BLaER1 treated with 17β-estradiol and CSF1 and Interleukin-3, amounts not matched to agents 10 nM and 100 nM (cell line): Measurements from ENCODE around the gene MOB3B.

Source experiments
- H3K27ac ChIP-seq, 11 experiments: shearing (Covaris generic); formaldehyde crosslinking; 2 replicates each; pipeline ENCODE4 v1.8.1; 2022
- H3K27me3 ChIP-seq, 11 experiments: shearing (Covaris generic); formaldehyde crosslinking; 2 replicates each; pipeline ENCODE4 v1.8.1; 2022
- H3K36me3 ChIP-seq, 11 experiments: shearing (Covaris generic); formaldehyde crosslinking; 2 replicates each; pipeline ENCODE4 v1.8.1; 2022
- H3K4me1 ChIP-seq, 10 experiments: shearing (Covaris generic); formaldehyde crosslinking; 2 replicates each; pipeline ENCODE4 v1.8.1; 2022
- H3K4me2 ChIP-seq, 11 experiments: shearing (Covaris generic); formaldehyde crosslinking; 2 replicates each; pipeline ENCODE4 v1.8.1; 2022
- H3K4me3 ChIP-seq, 10 experiments: shearing (Covaris generic); formaldehyde crosslinking; 2 replicates each; pipeline ENCODE4 v1.8.1; 2022
- H3K9ac ChIP-seq, 11 experiments: shearing (Covaris generic); formaldehyde crosslinking; 2 replicates each; pipeline ENCODE4 v1.8.1; 2022
- H3K9me3 ChIP-seq, 11 experiments: shearing (Covaris generic); formaldehyde crosslinking; replicated peaks in 1 of 11; 2 replicates each; pipeline ENCODE4 v1.8.1; 2022
- H4K20me1 ChIP-seq, 11 experiments: shearing (Covaris generic); formaldehyde crosslinking; 2 replicates each; pipeline ENCODE4 v1.8.1; 2022
- Cebpa-rat ChIP-seq, 11 experiments: shearing (Covaris generic); IDR thresholded peaks; 2 replicates each; pipeline ENCODE4 v1.8.1; 2022

The MOB3B gene

GRCh38 chr9:27530915-27531755 lies 1.5 kb upstream of the MOB3B start:
- peaks cover 0 to 7% (median 0%) of the 10 kb centered on the region in 11 experiments; a peak in 1 of 22 replicates for H4K20me1 ChIP-seq
- H3K9ac ChIP-seq: no peak overlapping the region
- no peak for TF ChIP-seq Cebpa-rat (IDR thresholded peaks at IDR 0.05)
- H3K4me2 ChIP-seq: peak overlapping the region in 2 of 11 experiments; percentile 76 to 93; a peak in 3 of 22 replicates
- H3K4me1 ChIP-seq: peaks cover 17 to 66% (median 22%) of the 10 kb centered on the region in 10 experiments
- peaks cover 6 to 16% (median 11%) of the 10 kb centered on the region in 11 experiments; a peak in 18 of 22 replicates for H3K27me3 ChIP-seq
- no peaks in the 10 kb centered on the region for H3K9me3 ChIP-seq
- no peak overlapping the region; a peak in 1 of 20 replicates for H3K4me3 ChIP-seq
- H3K27ac ChIP-seq: no peak overlapping the region
- H3K36me3 ChIP-seq: peaks cover 0 to 13% (median 4%) of the 10 kb centered on the region in 11 experiments; a peak in 5 of 22 replicates

GRCh38 chr9:27528886-27529315 lies 713 bp downstream of the MOB3B start:
- peak overlapping the region; percentile 76 to 99 (median 95) for H3K4me2 ChIP-seq
- peak overlapping the region; percentile 67 to 93 (median 79) for H3K9ac ChIP-seq
- H3K4me3 ChIP-seq: peak overlapping the region; percentile 74 to 85 (median 78)
- H3K9me3 ChIP-seq: no peaks in the 10 kb centered on the region
- H3K4me1 ChIP-seq: peaks cover 8 to 73% (median 16%) of the 10 kb centered on the region in 10 experiments
- peaks cover 0 to 28% (median 0%) of the 10 kb centered on the region in 11 experiments; a peak in 2 of 22 replicates for H4K20me1 ChIP-seq
- H3K27me3 ChIP-seq: peaks cover 6 to 16% (median 11%) of the 10 kb centered on the region in 11 experiments; a peak in 18 of 22 replicates
- no peak for TF ChIP-seq Cebpa-rat (IDR thresholded peaks at IDR 0.05)
- peak overlapping the region; percentile 51 to 93 (median 66) for H3K27ac ChIP-seq
- H3K36me3 ChIP-seq: peaks cover 0 to 16% (median 0%) of the 10 kb centered on the region in 11 experiments; a peak in 2 of 22 replicates

- Histone ChIP-seq H3K4me1 (peaks cover 6 to 67% (median 14%) of the 10 kb centered on the region in 10 experiments; a peak in 19 of 20 replicates), H3K9me3 (no peaks in the 10 kb centered on the region), H3K4me3 (peak overlapping the region; percentile 74 to 85 (median 78)), H3K36me3 (peaks cover 0 to 19% (median 0%) of the 10 kb centered on the region in 11 experiments; a peak in 2 of 22 replicates), H3K27ac (peak overlapping the region; percentile 51 to 93 (median 66)), H3K4me2 (peak overlapping the region; percentile 76 to 99 (median 95)), H3K27me3 (peaks cover 6 to 16% (median 11%) of the 10 kb centered on the region in 11 experiments; a peak in 18 of 22 replicates), H4K20me1 (peaks cover 0 to 34% (median 0%) of the 10 kb centered on the region in 11 experiments; a peak in 2 of 22 replicates), H3K9ac (peak overlapping the region; percentile 67 to 93 (median 79))
- no peak for TF ChIP-seq Cebpa-rat (IDR thresholded peaks at IDR 0.05)
Measured at GRCh38 chr9:27528076-27528885, 1.3 kb downstream of the MOB3B start.

GRCh38 chr9:27527702-27528075 lies 1.9 kb downstream of the MOB3B start:
- peaks cover 0 to 19% (median 0%) of the 10 kb centered on the region in 11 experiments; a peak in 2 of 22 replicates for H3K36me3 ChIP-seq
- H3K27ac ChIP-seq: peak overlapping the region in 3 of 11 experiments; percentile 70 to 93 (median 90); a peak in 5 of 22 replicates
- peak overlapping the region; percentile 74 to 85 (median 78) for H3K4me3 ChIP-seq
- H3K9ac ChIP-seq: peak overlapping the region in 9 of 11 experiments; percentile 74 to 93 (median 80); a peak in 12 of 22 replicates
- H3K4me2 ChIP-seq: peak overlapping the region; percentile 76 to 99 (median 95)
- TF ChIP-seq Cebpa-rat (IDR thresholded peaks at IDR 0.05): no peak
- peaks cover 6 to 16% (median 11%) of the 10 kb centered on the region in 11 experiments; a peak in 18 of 22 replicates for H3K27me3 ChIP-seq
- no peaks in the 10 kb centered on the region for H3K9me3 ChIP-seq
- H4K20me1 ChIP-seq: peaks cover 0 to 40% (median 0%) of the 10 kb centered on the region in 11 experiments; a peak in 2 of 22 replicates
- H3K4me1 ChIP-seq: peaks cover 6 to 62% (median 14%) of the 10 kb centered on the region in 10 experiments; a peak in 19 of 20 replicates

- H3K4me1 ChIP-seq: peaks cover 6 to 37% (median 12%) of the 10 kb centered on the region in 10 experiments; a peak in 19 of 20 replicates
- no peak within 1 kb of the TSS for H3K9ac ChIP-seq
- H3K27me3 ChIP-seq: peaks cover 6 to 16% (median 11%) of the 10 kb centered on the region in 11 experiments; a peak in 18 of 22 replicates
- peaks cover 0 to 42% (median 0%) of the 10 kb centered on the region in 11 experiments; a peak in 2 of 22 replicates for H3K36me3 ChIP-seq
- H4K20me1 ChIP-seq: peaks cover 0 to 73% (median 0%) of the 10 kb centered on the region in 11 experiments; a peak in 2 of 22 replicates
- H3K4me3 ChIP-seq: no peak within 1 kb of the TSS
- peak within 1 kb of the TSS in 5 of 11 experiments; percentile 34 to 53 (median 44); a peak in 10 of 22 replicates for H3K4me2 ChIP-seq
- TF ChIP-seq Cebpa-rat (IDR thresholded peaks at IDR 0.05): no peak
- H3K27ac ChIP-seq: no peak within 1 kb of the TSS
- no peaks in the 10 kb centered on the region for H3K9me3 ChIP-seq
Measured at GRCh38 chr9:27524236-27524635, 5.4 kb downstream of the MOB3B start, which contains the start of gene IFNK. TSS of gene IFNK (plus strand) at chr9:27524290. CDS start at chr9:27524337, 47 bp downstream.

- Histone ChIP-seq H3K4me1 (peaks cover 6 to 37% (median 11%) of the 10 kb centered on the region in 10 experiments; a peak in 19 of 20 replicates), H4K20me1 (peaks cover 0 to 84% (median 0%) of the 10 kb centered on the region in 11 experiments; a peak in 2 of 22 replicates), H3K4me2 (no peak overlapping the region), H3K36me3 (peaks cover 0 to 48% (median 0%) of the 10 kb centered on the region in 11 experiments; a peak in 2 of 22 replicates), H3K9ac (no peak overlapping the region), H3K9me3 (no peaks in the 10 kb centered on the region), H3K27me3 (peaks cover 6 to 16% (median 10%) of the 10 kb centered on the region in 11 experiments; a peak in 18 of 22 replicates), H3K27ac (no peak overlapping the region), H3K4me3 (no peak overlapping the region)
- TF ChIP-seq Cebpa-rat (IDR thresholded peaks at IDR 0.05): no peak
Measured at GRCh38 chr9:27523141-27523540, 6.5 kb downstream of the MOB3B start.

- H3K9me3 ChIP-seq: no peaks in the 10 kb centered on the region
- H4K20me1 ChIP-seq: peaks cover 0 to 98% (median 0%) of the 10 kb centered on the region in 11 experiments; a peak in 2 of 22 replicates
- no peak overlapping the region for H3K27ac ChIP-seq
- peaks cover 0 to 65% (median 0%) of the 10 kb centered on the region in 11 experiments; a peak in 3 of 22 replicates for H3K36me3 ChIP-seq
- no peak for TF ChIP-seq Cebpa-rat (IDR thresholded peaks at IDR 0.05)
- peaks cover 0 to 16% (median 3%) of the 10 kb centered on the region in 10 experiments; a peak in 7 of 20 replicates for H3K4me1 ChIP-seq
- no peaks in the 10 kb centered on the region for H3K27me3 ChIP-seq
- no peak overlapping the region for H3K4me2 ChIP-seq
- H3K4me3 ChIP-seq: no peak overlapping the region
- no peak overlapping the region for H3K9ac ChIP-seq
Measured at GRCh38 chr9:27520986-27521385, 8.6 kb downstream of the MOB3B start.
